Measurements from ENCODE around the gene TMEM107. TPM values are rescaled to one million over a fixed set of nuclear protein-coding genes. Genes with fewer than 3 reads are reported as not detected.

The TMEM107 gene
- total RNA-seq (17.7 TPM), polyA plus RNA-seq (ENCODE audit: insufficient read depth in 1 of 8, insufficient read length in 8 of 8, low replicate concordance in 1 of 8) (1 to 10 TPM; 6.1 to 9.2 (median 7.1) TPM)
- long read RNA-seq, donor 1, partial matches to known transcripts, result 0 of 1 reads
- long read RNA-seq, donor 1, other reads (novel, unspliced or antisense), result 0 of 1 reads
- long read RNA-seq, donor 2, partial matches to known transcripts, result 0 of 1 reads
- long read RNA-seq, donor 2, other reads (novel, unspliced or antisense), result 0 of 1 reads
- long read RNA-seq, donor 3, partial matches to known transcripts, result 0 of 4 reads
- long read RNA-seq, donor 3, other reads (novel, unspliced or antisense), result 0 of 4 reads
- long read RNA-seq, donor 4, partial matches to known transcripts, result 0 of 2 reads
- long read RNA-seq, donor 4, other reads (novel, unspliced or antisense), result 0 of 2 reads
- long read RNA-seq, donor 5, transcript TMEM107-204 (5 exons, 747 nt), result major isoform, 5 of 7 reads
- long read RNA-seq, donor 5, partial matches to known transcripts, result 0 of 7 reads
- long read RNA-seq, donor 5, other reads (novel, unspliced or antisense), result 0 of 7 reads
- long read RNA-seq, donor 6, transcript TMEM107-204 (5 exons, 747 nt), result major isoform, 6 of 8 reads
- long read RNA-seq, donor 6, partial matches to known transcripts, result 0 of 8 reads
- long read RNA-seq, donor 6, other reads (novel, unspliced or antisense), result 0 of 8 reads
- long read RNA-seq, donor 7, partial matches to known transcripts, result 0 of 6 reads
- long read RNA-seq, donor 7, other reads (novel, unspliced or antisense), result 0 of 6 reads
- long read RNA-seq, donor 8, partial matches to known transcripts, result 0 of 2 reads
- long read RNA-seq, donor 8, other reads (novel, unspliced or antisense), result 0 of 2 reads
- long read RNA-seq, donor 9, partial matches to known transcripts, result 0 of 2 reads
- long read RNA-seq, donor 9, other reads (novel, unspliced or antisense), result 0 of 2 reads
- long read RNA-seq, donor 10, partial matches to known transcripts, result 0 of 3 reads
- long read RNA-seq, donor 10, other reads (novel, unspliced or antisense), result 0 of 3 reads
- long read RNA-seq, donor 11, partial matches to known transcripts, result 0 of 1 reads
- long read RNA-seq, donor 11, other reads (novel, unspliced or antisense), result 0 of 1 reads

DNA sequence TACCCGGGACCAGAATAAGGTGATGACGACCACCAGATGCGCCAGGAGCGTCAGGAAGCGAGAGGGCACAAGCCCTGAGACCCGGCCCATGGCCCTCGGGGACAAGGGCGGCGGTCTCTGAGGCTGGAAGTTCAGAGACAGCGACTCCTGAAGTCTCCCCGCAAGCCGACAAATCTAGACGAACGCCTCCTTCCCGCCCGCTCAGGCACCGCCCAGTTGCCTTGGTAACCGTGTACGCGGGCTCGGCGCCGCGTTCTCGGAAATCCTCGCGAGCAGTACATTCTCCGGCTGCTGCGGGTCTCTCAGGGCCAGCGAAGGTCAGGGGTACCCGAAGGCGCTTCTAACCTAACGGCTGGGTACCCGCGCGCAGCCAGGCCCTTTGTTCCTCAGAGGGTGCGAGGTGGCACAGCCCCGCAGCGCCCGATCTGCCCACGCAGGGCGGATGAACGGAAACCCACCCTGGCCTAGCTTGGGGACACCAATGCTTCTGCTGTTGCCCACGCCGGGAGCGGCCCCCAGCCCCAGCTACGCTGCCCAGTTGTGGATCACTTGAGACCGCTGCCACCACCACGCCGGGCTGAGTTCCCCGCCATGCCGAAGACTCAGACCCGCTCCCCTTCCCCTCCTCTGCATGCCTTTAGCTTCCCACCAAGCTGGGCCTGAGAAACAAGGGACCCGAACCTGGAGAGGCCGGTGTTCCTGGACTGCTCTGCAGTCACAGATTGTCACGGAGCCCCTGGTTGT, at the start of gene TMEM107:
TMEM107 (minus strand) TSS at position 184 of the 744 bp plus-strand sequence; CDS start at position 90, 94 bp downstream.
- H3K27me3 ChIP-seq (ENCODE audit: control insufficient read depth, insufficient read depth, low read length), result no peaks in the 10 kb centered on the region
- peaks cover 33% of the 10 kb centered on the region for H3K4me1 ChIP-seq (ENCODE audit: control insufficient read depth, insufficient read depth, low read length)
- peak; percentile 96 for DNase-seq
- H3K27ac ChIP-seq (ENCODE audit: low read length), result peak within 1 kb of the TSS; percentile 92
- H3K36me3 ChIP-seq (ENCODE audit: control insufficient read depth, insufficient read depth, low read length), result no peaks in the 10 kb centered on the region
- WGBS (ENCODE audit: insufficient coverage), result under 1% methylated on average over 53 of the region's 56 CpGs
- peak within 1 kb of the TSS; percentile 78 for H3K4me3 ChIP-seq (ENCODE audit: low read length)
- no peaks in the 10 kb centered on the region for H3K9me3 ChIP-seq (replicated peaks; ENCODE audit: control insufficient read depth, low read depth, low read length)

DNA sequence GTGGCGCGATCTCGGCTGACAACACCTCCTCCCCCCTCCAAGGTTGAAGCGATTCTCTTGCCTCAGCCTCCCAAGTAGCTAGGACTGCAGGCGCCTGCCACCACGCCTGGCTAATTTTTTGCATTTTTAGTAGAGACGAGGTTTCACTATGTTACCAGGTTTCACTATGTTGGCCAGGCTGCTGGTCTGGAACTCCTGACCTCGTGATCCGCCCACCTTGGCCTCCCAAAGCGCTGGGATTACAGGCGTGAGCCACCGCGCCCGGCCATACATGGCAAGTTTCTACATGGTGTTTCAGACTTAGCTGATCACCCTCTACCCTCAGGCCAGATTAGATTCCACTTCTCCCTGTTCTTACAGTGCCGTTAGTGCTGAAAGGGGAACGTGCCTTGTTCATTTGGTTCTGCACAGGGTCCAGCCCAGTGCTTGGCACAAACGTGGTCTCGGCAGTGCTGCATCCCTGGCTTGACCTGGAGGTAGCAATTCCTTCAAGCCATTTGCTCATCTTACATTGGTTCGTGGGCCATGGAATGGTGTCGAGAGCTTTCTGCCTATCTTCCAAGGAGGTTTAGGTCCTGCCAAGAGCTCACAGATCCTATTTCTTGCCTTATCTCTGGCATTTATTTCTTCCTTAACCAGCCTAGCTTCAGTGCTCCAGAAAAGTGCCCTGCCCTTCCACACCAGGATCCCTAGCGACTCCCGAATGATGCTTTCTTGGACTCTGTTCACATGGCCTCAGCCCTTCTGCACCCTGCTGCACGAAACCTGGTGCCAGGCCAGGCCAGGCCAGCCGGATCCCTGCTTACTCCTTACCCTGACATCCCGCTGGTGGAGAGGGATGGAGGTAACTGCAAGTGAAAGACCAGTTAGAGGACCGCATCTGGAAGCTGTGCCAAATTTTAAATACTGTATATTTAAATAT, 49.0 kb upstream of the TMEM107 start:
- WGBS (ENCODE audit: insufficient coverage), result 92% methylated on average over 20 of the region's 26 CpGs
- H3K27me3 ChIP-seq (ENCODE audit: control insufficient read depth, insufficient read depth, low read length), result no peaks in the 10 kb centered on the region
- no peak for DNase-seq
- H3K4me1 ChIP-seq (ENCODE audit: control insufficient read depth, insufficient read depth, low read length), result peaks cover 32% of the 10 kb centered on the region
- no peaks in the 10 kb centered on the region for H3K9me3 ChIP-seq (replicated peaks; ENCODE audit: control insufficient read depth, low read depth, low read length)
- no peak overlapping the region for H3K27ac ChIP-seq (ENCODE audit: low read length)
- H3K4me3 ChIP-seq (ENCODE audit: low read length), result no peak overlapping the region
- peaks cover 30% of the 10 kb centered on the region for H3K36me3 ChIP-seq (ENCODE audit: control insufficient read depth, insufficient read depth, low read length)

DNA sequence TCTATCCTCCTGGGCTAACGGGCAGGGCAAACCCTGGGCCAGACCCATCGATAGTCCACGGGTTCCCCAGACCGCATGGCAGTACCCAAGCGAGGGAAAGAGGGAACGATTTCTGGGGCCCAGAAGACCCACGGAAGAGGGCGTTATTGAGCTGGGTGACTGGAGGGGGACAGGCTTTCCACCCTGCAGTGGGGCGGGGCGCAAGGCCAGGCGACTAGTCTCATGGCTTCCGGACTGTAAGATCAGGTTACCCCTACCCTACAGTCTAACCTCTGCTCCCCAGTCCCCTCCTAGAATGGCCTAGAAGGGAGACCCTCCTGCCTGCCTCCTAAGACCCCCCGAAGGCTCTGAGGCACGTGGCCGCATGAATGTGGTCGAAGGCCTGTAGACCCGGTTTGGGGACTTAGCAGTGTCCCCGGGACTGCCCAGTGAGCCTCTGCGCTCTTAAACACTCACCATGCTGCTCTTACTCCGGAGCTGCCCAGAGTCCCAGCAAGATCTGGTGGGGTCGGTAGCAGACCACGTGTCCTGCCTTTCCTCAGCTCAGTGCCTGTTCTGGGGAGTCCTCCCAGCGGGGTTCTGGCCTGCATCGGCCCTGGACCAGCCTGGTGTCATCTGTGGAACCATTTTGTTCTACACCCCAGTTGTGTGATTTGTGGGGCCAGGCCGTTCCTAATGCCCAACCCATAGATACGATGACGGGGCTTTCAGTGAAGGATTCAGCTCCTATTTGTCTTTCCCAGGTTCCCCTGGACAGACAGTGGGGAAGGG, 47.4 kb upstream of the TMEM107 start:
- peak; percentile 86 for DNase-seq
- H3K9me3 ChIP-seq (replicated peaks; ENCODE audit: control insufficient read depth, low read depth, low read length), result no peaks in the 10 kb centered on the region
- WGBS (ENCODE audit: insufficient coverage), result 0% methylated on average over 16 of the region's 27 CpGs
- peak overlapping the region; percentile 82 for H3K4me3 ChIP-seq (ENCODE audit: low read length)
- H3K27me3 ChIP-seq (ENCODE audit: control insufficient read depth, insufficient read depth, low read length), result no peaks in the 10 kb centered on the region
- peaks cover 14% of the 10 kb centered on the region for H3K36me3 ChIP-seq (ENCODE audit: control insufficient read depth, insufficient read depth, low read length)
- peak overlapping the region; percentile 100 for H3K27ac ChIP-seq (ENCODE audit: low read length)
- H3K4me1 ChIP-seq (ENCODE audit: control insufficient read depth, insufficient read depth, low read length), result peaks cover 34% of the 10 kb centered on the region

DNA sequence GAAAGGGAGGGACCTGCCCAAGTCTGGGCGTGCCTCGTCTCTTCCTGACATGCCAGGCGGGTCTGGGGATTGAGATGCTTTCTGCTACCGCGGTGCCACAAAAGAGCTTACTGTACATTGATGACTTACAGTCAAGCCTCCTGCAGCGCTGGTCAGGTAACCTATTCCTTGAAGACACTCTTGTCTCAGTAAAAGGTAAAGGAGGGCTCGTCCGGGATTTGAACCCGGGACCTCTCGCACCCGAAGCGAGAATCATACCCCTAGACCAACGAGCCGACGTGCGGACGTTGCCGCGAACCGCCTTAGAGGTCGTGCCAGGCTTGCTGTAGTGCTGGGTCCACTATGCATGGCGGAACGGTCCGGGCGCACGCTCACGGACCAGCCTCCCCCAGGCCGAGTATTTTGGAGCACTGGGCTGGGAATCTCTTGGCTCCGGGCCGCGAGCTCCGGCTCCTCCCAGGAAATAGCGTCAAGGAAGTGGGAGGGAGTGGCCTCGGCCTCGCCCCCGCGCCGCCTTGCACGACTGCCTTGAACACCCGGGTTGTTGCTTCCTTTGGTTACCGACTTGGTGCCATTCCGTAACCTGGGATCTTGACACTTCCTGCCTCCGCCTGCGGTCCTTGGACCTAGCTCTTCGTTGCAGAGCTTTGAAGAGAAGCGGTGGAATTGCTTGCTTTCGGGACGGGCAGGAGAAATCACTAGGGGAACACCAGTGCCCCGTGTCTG, 46.6 kb upstream of the TMEM107 start:
- Histone ChIP-seq H3K36me3 (ENCODE audit: control insufficient read depth, insufficient read depth, low read length) (peaks cover 7% of the 10 kb centered on the region), H3K4me1 (ENCODE audit: control insufficient read depth, insufficient read depth, low read length) (peaks cover 33% of the 10 kb centered on the region), H3K9me3 (replicated peaks; ENCODE audit: control insufficient read depth, low read depth, low read length) (no peaks in the 10 kb centered on the region), H3K4me3 (ENCODE audit: low read length) (peak overlapping the region; percentile 82), H3K27ac (ENCODE audit: low read length) (peak overlapping the region; percentile 100), H3K27me3 (ENCODE audit: control insufficient read depth, insufficient read depth, low read length) (no peaks in the 10 kb centered on the region)
- DNase-seq, result peak; percentile 97
- under 1% methylated on average over 31 of the region's 49 CpGs for WGBS (ENCODE audit: insufficient coverage)

DNA sequence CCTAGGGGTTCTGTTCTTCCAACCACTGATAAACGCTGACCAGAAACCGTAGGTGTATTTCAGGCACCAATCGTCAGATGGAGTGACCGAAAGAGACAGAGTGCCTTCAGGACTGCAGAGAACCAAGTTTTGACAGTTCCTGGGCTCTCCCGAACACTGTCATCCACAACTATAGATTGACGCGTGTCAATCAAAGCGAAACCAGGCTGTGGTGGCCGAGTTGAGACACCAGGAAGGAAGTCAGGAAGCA, 46.1 kb upstream of the TMEM107 start:
- DNase-seq, result no peak
- Histone ChIP-seq H3K36me3 (ENCODE audit: control insufficient read depth, insufficient read depth, low read length) (peaks cover 2% of the 10 kb centered on the region), H3K4me1 (ENCODE audit: control insufficient read depth, insufficient read depth, low read length) (peaks cover 28% of the 10 kb centered on the region), H3K4me3 (ENCODE audit: low read length) (peak overlapping the region; percentile 82), H3K9me3 (replicated peaks; ENCODE audit: control insufficient read depth, low read depth, low read length) (no peaks in the 10 kb centered on the region), H3K27me3 (ENCODE audit: control insufficient read depth, insufficient read depth, low read length) (no peaks in the 10 kb centered on the region), H3K27ac (ENCODE audit: low read length) (peak overlapping the region; percentile 100)
- 0% methylated on average over 9 of the region's 9 CpGs for WGBS (ENCODE audit: insufficient coverage)

DNA sequence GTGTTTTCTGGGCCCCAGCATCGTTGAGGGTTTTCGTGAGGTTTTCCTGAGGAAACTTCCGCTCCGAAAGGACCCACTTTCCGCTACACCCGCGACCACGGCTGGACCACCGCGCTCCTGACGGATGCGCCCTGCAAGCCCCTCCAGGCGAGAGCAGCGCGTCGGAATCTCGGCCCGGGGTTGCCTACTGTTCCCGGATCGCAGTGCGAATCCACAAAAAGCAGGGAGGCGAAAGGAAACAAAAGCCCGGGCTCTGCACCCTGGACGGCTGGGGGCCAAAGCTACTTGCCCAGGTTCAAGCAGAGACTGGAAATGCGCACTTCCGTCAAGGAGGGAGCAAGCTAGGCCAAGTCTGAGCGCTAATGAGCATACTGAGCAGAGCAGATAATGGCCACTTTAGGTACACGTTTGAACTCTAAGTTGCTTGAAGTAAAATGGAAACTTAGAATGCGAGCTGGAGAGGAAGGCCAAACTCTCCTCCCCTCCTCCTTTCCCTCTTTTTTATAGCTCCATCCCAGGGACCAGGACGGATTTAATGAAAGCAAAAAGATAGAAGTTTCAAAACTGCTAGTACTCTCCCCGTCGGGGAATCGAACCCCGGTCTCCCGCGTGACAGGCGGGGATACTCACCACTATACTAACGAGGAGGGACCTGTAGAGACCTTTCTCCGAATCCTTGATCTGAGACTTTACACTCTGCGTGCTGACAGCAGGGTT, 45.6 kb upstream of the TMEM107 start:
- peak overlapping the region; percentile 82 for H3K4me3 ChIP-seq (ENCODE audit: low read length)
- peak; percentile 98 for DNase-seq
- H3K9me3 ChIP-seq (replicated peaks; ENCODE audit: control insufficient read depth, low read depth, low read length), result no peaks in the 10 kb centered on the region
- no peaks in the 10 kb centered on the region for H3K36me3 ChIP-seq (ENCODE audit: control insufficient read depth, insufficient read depth, low read length)
- peaks cover 23% of the 10 kb centered on the region for H3K4me1 ChIP-seq (ENCODE audit: control insufficient read depth, insufficient read depth, low read length)
- WGBS (ENCODE audit: insufficient coverage), result 0% methylated on average over 35 of the region's 40 CpGs
- peak overlapping the region; percentile 100 for H3K27ac ChIP-seq (ENCODE audit: low read length)
- no peaks in the 10 kb centered on the region for H3K27me3 ChIP-seq (ENCODE audit: control insufficient read depth, insufficient read depth, low read length)

DNA sequence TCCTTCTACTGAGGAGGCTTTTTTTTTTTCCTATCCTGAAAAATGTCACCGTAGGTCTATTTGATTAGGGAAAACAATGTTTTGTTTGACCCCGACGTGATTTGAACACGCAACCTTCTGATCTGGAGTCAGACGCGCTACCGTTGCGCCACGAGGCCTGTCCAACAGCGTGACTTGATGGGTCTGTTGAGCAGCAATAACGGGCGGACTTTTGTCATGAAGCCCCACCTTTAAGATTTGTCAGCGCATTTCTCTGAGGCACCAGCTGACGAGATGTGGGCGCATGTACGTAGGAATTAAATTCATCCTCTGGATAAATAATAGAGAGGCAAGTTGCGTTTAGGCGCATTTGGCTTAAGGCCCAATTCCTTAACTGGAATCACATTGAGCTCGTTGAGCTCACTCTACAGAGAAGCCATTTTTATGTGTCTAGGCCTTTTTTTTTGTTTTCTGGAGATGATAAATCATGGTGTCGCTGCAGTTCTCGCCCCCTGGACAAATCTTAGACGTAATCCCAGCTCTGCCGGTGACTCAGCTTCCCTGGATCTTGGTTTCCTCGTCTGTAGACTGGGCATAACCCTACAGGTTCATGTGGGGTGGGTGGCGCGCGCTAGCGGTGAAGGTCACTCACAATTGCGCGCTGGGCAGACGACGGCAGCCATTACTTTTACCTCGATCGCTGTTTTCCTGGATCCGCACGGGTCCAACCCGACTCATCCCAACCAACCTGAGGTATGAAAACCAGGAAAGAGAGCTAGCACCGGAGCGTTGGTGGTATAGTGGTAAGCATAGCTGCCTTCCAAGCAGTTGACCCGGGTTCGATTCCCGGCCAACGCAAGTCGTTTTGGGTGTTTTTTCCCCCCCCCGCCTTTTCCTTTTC, 44.8 kb upstream of the TMEM107 start:
- H3K4me1 ChIP-seq (ENCODE audit: control insufficient read depth, insufficient read depth, low read length), result peaks cover 20% of the 10 kb centered on the region

More for the DNA sequence above, 44.8 kb upstream of the TMEM107 start:
- WGBS (ENCODE audit: insufficient coverage), result under 1% methylated on average over 36 of the region's 45 CpGs
- peak; percentile 98 for DNase-seq
- no peaks in the 10 kb centered on the region for H3K9me3 ChIP-seq (replicated peaks; ENCODE audit: control insufficient read depth, low read depth, low read length)
- peak overlapping the region; percentile 100 for H3K27ac ChIP-seq (ENCODE audit: low read length)
- no peaks in the 10 kb centered on the region for H3K27me3 ChIP-seq (ENCODE audit: control insufficient read depth, insufficient read depth, low read length)
- H3K4me3 ChIP-seq (ENCODE audit: low read length), result peak overlapping the region; percentile 82
- H3K36me3 ChIP-seq (ENCODE audit: control insufficient read depth, insufficient read depth, low read length), result no peaks in the 10 kb centered on the region
